Lower lobe of right lung (tissue), 2 donors: Measurements from ENCODE around the gene PSD2. TPM values are rescaled to one million over a fixed set of nuclear protein-coding genes. Genes with fewer than 3 reads are reported as not detected.

ENCODE experiments used
- ATAC-seq, 2 donors: fragments of 200-7000 bp; cut with Tn5 transposase; one replicate each; pipeline ENCODE4 v1.9.1; 2020 to 2022; ENCODE audit warnings: mild to moderate bottlenecking in 2 of 2, moderate library complexity in 2 of 2
- DNase-seq: peaks from one replicate; pipeline ENCODE4 v3.0.0-alpha.2; 2020
- H3K27ac ChIP-seq: fragments of 200-600 bp; one replicate; pipeline ENCODE4 v1.8.0; 2022
- H3K27me3 ChIP-seq: fragments of 200-600 bp; one replicate; pipeline ENCODE4 v1.8.0; 2022; ENCODE audit warnings: low read depth
- H3K36me3 ChIP-seq: fragments of 200-600 bp; one replicate; pipeline ENCODE4 v1.8.0; 2022; ENCODE audit warnings: mild to moderate bottlenecking
- H3K4me1 ChIP-seq: fragments of 200-600 bp; one replicate; pipeline ENCODE4 v1.8.0; 2022
- H3K4me3 ChIP-seq: fragments of 200-600 bp; one replicate; pipeline ENCODE4 v1.8.0; 2022; ENCODE audit warnings: mild to moderate bottlenecking
- H3K9me3 ChIP-seq: fragments of 200-600 bp; one replicate; pipeline ENCODE4 v1.8.0; 2022
- intact Hi-C: fragments of 100-400 bp; cut with DNase I; formaldehyde crosslinking; loops from one replicate; pipeline ENCODE4 v1.11.0; 2022
- total RNA-seq: library from RNA; stranded (reverse); fragmentation: NEBNext Ultra II Directional; extraction: Animal tissue kit (Norgen Biotek cat#: 25700); gene quantifications from one replicate; pipeline ENCODE4 v1.2.1, GENCODE V29; 2021
- TF ChIP-seq, protein P1 (sequence below): fragments of 200-600 bp; IDR thresholded peaks from one replicate; pipeline ENCODE4 v1.8.0; 2022; ENCODE audit warnings: antibody characterized with exemption, mild to moderate bottlenecking
- donor health status: DM: no; HTN: yes; CAD: no; lungs with severe emphysema.

The PSD2 gene
- total RNA-seq, 1 donor from 2014 or later: not detected

GRCh38 chr5:139772089-139772791 lies 23.4 kb upstream of the PSD2 start:
- intact Hi-C loops: no loop called here
- DNase-seq (no peak), ATAC-seq (no peak)
- H3K27ac ChIP-seq: no peak overlapping the region
- TF ChIP-seq, protein P1, sequence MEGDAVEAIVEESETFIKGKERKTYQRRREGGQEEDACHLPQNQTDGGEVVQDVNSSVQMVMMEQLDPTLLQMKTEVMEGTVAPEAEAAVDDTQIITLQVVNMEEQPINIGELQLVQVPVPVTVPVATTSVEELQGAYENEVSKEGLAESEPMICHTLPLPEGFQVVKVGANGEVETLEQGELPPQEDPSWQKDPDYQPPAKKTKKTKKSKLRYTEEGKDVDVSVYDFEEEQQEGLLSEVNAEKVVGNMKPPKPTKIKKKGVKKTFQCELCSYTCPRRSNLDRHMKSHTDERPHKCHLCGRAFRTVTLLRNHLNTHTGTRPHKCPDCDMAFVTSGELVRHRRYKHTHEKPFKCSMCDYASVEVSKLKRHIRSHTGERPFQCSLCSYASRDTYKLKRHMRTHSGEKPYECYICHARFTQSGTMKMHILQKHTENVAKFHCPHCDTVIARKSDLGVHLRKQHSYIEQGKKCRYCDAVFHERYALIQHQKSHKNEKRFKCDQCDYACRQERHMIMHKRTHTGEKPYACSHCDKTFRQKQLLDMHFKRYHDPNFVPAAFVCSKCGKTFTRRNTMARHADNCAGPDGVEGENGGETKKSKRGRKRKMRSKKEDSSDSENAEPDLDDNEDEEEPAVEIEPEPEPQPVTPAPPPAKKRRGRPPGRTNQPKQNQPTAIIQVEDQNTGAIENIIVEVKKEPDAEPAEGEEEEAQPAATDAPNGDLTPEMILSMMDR: no peak
- no peaks in the 10 kb centered on the region for H3K27me3 ChIP-seq
- no peaks in the 10 kb centered on the region for H3K36me3 ChIP-seq
- H3K4me3 ChIP-seq: no peak overlapping the region
- H3K9me3 ChIP-seq: no peaks in the 10 kb centered on the region
- peaks cover 22% of the 10 kb centered on the region for H3K4me1 ChIP-seq

GRCh38 chr5:139772927-139773690 lies 22.5 kb upstream of the PSD2 start:
- TF ChIP-seq, protein P1: no peak
- intact Hi-C loops: no loop called here

DNA sequence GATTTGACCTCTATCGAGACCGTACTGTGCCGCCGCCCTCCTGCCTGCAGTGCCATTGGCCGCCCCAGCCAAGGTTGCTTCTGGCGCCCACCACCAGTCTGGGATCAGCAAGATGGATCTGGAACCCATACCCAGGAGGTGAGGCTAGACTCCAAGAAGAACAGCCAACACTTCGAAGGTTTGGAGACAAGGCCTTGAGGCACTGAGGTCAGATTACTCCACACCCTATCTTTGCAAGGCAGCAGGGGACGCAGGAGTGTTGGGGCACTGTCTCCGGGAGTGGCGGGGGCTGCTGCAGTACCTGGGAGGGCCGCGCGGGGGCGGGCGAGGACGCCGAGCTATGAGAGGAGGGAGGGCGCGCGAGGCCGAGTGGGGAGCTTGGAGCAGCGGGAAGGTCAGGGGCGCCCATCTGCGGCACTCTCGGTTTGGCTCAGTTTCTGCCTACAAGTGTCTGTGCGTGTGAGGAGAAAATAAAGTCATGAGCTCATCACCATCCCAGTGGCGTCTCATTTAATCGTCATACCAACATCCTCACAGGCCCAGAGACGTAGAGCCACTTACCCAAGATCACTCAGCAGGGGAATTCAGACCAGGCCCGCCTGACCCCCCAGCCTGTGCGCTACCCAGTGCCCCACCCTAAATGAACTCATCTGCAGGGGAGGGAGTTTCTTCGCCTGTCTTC lies 20.5 kb upstream of the PSD2 start:
- intact Hi-C loops: no loop called here
- no peak overlapping the region for H3K4me3 ChIP-seq
- H3K36me3 ChIP-seq: no peaks in the 10 kb centered on the region
- DNase-seq (peak; percentile 86), ATAC-seq (peak; percentile 90 to 92)
- no peaks in the 10 kb centered on the region for H3K27me3 ChIP-seq
- no peak overlapping the region for H3K27ac ChIP-seq
- peaks cover 9% of the 10 kb centered on the region for H3K4me1 ChIP-seq
- TF ChIP-seq, protein P1: peak; percentile 94
- no peaks in the 10 kb centered on the region for H3K9me3 ChIP-seq

More at GRCh38 chr5:139772927-139773690, 22.5 kb upstream of the PSD2 start:
- DNase-seq: no peak
- no peaks in the 10 kb centered on the region for H3K9me3 ChIP-seq
- no peaks in the 10 kb centered on the region for H3K27me3 ChIP-seq
- H3K27ac ChIP-seq: no peak overlapping the region
- H3K36me3 ChIP-seq: no peaks in the 10 kb centered on the region
- H3K4me3 ChIP-seq: no peak overlapping the region
- ATAC-seq: no peak
- H3K4me1 ChIP-seq: peaks cover 21% of the 10 kb centered on the region

DNA sequence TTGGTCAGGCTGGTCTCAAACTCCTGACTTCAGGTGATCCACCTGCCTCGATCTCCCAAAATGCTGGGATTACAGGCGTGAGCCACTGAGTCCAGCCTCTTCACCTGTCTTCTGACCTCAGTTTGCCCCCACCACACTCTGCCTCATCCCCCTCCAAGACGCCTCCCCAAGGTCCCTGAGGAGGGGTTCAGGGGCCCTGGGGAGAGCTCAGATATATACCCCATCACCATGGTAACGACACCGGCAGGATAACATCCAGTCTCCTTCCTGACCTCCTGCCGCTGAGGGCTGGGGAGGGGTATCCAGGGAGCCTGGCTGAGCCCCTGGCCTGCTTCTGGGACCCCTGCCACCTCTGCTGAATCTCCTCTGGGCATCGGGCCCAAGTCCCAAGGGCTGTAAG lies 19.7 kb upstream of the PSD2 start:
- intact Hi-C loops: no loop called here
- no peaks in the 10 kb centered on the region for H3K27me3 ChIP-seq
- no peak overlapping the region for H3K27ac ChIP-seq
- TF ChIP-seq, protein P1: no peak
- no peak overlapping the region for H3K4me3 ChIP-seq
- no peak for ATAC-seq
- no peaks in the 10 kb centered on the region for H3K36me3 ChIP-seq
- H3K4me1 ChIP-seq: peaks cover 9% of the 10 kb centered on the region
- no peak for DNase-seq
- no peaks in the 10 kb centered on the region for H3K9me3 ChIP-seq

- Histone ChIP-seq H3K4me1 (peaks cover 9% of the 10 kb centered on the region), H3K4me3 (no peak overlapping the region), H3K9me3 (no peaks in the 10 kb centered on the region), H3K27ac (no peak overlapping the region), H3K27me3 (no peaks in the 10 kb centered on the region), H3K36me3 (no peaks in the 10 kb centered on the region)
- TF ChIP-seq, protein P1: no peak
- no peak for ATAC-seq
- DNase-seq: no peak
- intact Hi-C loops: no loop called here
Measured at GRCh38 chr5:139776861-139777260, 18.7 kb upstream of the PSD2 start.
